Activated CD8-positive, alpha-beta memory T cell treated with anti-CD3 and anti-CD28 coated beads, Interleukin-2, amount 50 U/mL, for 1 hour (primary cell): Measurements from ENCODE around the gene HTRA3.

ENCODE experiments used
- DNase-seq: peaks from one replicate; pipeline ENCODE4 v3.0.0-alpha.2; 2020; ENCODE audit errors: extremely low read depth

The HTRA3 gene

DNA sequence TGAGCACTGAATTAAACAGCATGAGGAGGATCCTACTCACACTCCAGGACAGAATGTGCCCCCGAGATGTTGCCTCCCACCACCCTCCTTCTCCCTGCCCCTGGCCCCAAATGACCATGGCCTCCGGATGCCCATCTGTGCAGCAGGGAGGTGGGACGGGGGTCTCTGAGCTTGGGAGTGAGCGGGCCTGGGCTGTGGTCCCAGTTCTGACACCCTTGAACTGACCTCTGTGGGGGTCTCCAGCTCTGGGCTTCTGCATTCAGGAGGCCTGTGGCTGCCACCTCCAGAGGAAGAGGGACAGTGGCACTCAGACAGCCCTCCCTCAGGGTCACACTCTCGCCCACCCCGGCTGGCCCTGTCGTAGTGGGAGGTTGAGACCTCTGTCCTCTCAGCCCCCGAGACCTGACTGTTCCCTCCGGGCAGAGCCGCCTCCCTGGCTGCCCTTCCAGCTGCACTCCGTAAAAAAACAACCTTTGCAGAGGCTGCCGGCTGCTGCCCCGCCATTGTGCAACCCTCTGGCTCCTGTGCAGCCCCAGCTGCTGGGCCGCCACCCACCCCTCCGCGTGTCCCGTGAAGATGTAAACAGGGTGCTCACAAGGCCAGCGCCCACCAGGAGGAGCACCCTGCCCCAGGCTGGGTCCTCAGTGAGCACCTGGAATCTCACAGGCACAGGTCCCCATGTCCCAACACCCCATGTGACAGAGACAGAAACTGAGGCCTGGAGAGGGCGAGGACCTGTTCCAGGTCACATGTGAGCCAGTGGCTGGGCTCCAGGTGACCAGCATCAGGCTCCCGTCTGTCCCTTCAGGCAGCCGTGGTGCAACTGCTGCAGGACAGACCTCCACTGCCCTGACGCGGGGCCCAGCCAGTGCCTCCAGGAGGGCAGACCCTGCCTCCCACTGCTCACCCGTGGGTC, 39.6 kb downstream of the HTRA3 start:
- DNase-seq, result no peak

DNA sequence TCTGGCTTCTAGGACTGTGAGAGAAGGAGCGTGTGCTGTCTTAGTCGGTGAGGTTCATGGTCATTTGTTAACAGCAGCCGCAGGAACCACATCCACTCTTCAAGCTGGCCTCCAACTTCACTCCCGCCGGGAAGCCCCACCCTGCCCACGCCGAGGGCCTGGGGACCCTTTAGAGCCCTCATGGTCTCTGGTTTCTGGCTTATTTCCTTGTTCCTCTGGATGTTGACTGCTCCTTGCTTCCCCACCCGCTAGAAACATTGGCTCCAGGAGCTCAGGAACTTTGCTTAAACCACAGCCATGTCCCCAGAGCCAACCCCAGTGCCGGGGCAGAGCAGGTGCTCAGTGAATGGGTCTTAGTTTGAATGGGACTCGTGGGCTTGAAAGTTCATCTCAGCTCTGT, 40.8 kb downstream of the HTRA3 start:
- DNase-seq, result no peak

- no peak for DNase-seq
These were observed 41.8 kb downstream of the HTRA3 start for GRCh38 chr4:8311101-8312068.

DNA sequence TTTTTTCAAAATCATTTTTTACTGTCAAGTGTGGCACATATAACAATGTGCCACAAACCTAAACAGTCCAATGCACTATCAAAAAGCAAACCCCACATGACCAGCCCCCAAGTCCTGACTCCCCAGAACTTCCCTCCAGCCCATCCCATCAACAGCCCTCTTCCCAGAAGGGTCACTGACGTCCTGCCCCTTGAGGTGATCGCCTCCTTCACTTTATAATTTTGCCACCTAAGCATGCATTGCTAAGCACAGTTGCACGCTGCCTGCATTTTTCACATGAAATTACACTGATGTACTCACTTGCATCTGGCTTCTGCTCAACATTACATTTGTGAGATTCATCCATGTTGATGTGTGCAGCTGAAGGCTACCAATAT, 42.5 kb downstream of the HTRA3 start:
- DNase-seq, result no peak

- DNase-seq, result no peak
These were observed 43.4 kb downstream of the HTRA3 start for GRCh38 chr4:8312976-8313375.

GRCh38 chr4:8314691-8315255, 45.2 kb downstream of the HTRA3 start:
- DNase-seq, result no peak

DNA sequence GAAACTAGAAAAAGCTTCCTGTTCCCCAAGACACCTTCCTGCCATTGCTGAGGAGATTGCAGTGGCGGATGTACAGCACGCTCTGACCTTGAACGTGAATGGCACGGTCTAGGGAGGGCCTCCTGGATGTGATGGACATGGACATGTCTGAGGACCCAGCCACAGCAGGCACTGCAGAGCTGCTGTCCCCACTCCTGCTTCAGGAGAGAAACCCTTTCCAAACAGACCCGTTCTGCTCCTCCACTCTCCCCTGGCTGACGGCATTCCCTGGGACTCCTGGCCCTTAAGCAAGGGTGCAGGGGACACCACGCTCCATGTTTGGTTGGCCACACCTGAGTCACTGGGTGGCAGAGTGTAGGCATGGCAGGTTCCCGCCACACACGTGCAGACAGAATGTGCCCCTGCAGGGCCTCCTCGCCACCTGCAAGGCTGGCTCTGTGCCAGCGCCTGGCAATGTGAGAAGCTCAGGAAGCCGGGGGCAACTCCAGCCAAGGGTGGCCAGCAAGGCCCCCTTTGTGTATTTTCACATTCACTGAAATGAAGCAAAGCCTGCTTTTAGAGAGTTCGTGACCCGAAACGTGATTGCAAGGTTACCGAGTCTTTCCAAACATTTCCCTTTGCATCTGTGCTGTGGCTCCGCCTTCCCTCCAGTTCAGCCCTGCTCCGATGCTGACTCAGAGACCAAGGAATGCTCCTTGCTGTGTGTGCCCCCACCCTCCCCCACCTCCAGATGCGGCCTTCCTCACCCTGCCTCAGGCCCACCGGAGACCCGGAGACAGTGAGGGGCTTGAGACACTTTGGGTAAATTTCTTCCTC, 46.1 kb downstream of the HTRA3 start:
- no peak for DNase-seq

GRCh38 chr4:8316251-8316771, 46.8 kb downstream of the HTRA3 start:
- no peak for DNase-seq

DNA sequence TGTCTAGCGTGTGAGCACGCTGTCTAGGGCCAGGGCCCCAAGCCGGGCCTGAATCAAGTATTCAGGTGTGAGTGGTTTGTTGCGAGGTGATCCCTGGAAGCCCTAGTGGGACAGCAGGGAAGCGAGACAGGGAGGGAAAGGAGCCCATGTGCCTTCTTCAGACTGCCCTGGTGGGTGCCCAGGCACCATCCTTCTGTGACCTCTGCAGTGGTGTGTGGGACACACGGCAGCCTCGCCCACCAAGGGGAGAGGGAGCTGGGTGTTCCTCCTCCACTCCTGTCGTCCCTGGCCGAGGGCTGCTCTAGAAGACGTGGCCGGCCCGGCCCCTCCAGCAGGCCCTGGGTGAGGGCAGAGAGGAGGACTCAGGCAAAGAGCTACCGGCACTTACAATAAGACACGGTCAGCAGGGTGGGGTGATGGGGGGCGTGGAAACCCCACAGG, 47.4 kb downstream of the HTRA3 start:
- DNase-seq, result no peak

- DNase-seq, result no peak
These were observed 47.9 kb downstream of the HTRA3 start for GRCh38 chr4:8317474-8317873.

- DNase-seq, result no peak
These were observed 49.0 kb downstream of the HTRA3 start for GRCh38 chr4:8318509-8318908.

- DNase-seq, result no peak
These were observed 49.5 kb downstream of the HTRA3 start for GRCh38 chr4:8319061-8319460.

DNA sequence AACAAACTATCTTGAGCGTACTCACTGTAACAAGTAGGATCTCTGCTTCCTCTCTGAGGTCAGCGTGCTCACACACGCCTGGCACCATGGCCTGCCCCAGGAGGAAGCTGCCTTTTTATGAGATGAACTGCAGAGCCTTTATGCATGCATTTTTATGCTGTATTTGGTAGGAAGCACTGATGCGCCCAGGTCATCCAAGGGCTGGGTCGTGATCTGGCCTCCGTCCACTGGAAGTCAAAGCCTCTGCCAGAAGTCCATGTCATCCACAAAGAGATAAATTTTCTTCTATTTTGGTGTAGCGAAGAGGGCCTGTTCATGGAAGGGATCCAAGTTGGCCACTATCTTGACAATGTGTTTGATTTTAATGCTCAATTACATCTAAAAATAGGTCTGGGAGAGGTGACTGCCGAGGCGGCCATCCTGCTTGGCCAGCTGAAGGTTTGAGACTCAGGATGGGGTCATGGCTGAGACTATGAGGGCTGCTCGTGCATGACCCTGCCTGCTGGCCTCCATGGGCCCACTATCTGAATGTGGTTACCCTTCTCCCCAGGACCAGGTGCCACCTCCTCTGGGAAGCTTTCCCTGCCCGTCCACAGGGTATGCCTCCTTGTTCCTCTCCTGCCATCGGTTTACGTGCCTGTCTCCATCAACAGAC, 50.3 kb downstream of the HTRA3 start:
- no peak for DNase-seq

GRCh38 chr4:8320386-8320750, 50.8 kb downstream of the HTRA3 start:
- DNase-seq, result no peak

- no peak for DNase-seq
These were observed 51.7 kb downstream of the HTRA3 start for GRCh38 chr4:8321220-8321619.

GRCh38 chr4:8321771-8322170, 52.2 kb downstream of the HTRA3 start:
- DNase-seq, result no peak

DNA sequence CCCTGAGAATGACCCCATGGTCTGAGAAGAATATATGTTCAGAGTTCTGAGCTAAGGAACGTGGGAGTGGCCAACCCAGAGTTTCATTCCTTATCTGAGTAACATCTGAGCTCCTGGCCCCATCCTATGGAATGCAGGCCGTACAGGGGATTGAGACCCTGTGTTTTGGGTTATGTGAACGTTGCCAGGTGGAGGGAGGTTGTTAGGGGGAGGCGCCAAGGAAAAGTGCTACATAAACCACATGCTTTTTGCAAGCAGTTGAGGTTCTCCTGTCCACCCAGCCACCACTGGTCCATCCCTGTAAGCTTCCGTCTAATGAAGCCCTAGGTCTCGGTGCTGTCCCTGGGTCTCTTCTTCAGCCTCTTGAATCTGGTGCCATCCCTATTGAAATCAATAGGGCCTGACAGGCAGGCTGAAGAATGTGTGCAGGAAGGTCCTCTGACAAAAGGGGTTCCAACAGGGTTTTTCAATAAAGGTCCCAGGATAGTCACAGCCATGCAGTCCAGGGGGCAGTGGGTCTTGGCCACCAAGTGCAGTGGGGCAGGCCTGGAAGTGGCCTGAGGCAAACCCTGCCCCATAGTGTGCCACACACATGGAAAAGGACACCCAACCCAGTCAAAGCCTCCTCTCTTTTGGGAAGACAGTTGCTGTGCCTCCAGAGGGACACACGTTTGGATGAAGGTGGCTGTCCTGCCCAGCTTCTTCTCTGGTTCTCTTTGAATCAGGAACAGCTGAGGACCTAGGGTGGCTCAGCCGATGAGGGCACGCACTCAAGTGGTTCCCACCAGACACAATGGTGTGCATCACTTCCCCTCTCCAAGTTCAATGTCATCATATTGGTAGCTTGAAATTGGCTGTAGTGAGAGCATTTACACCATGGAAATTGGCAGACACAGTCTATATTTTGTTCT, 53.5 kb downstream of the HTRA3 start:
- no peak for DNase-seq

GRCh38 chr4:8323947-8324555, 54.5 kb downstream of the HTRA3 start:
- no peak for DNase-seq

DNA sequence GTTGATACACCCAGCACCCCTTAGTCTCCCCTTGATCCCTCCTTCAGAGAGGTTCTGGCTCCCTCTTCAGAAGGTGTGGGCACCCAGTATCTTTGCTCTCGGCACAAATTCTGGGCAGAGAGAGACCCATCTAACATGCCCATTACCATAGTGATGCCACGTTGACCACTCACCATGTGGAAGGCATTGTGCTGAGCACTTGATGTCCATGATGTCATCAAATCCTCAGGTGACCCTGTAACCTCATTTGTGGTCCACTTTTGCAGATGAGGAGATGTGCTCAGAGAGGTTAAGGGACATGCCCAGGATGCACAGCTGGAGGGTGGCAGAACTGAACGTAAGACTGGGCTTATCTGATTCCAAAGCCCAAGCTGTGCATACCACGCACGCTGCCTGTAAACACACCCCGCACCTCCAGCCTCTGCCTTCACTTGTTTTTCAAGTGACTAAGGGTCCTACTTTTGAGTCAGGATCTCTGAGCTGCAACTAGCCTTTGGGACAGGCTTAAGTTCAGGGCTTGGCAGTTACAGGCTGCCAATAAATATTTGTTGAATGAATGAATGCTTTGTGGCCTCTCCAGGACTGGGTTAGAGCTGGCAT, 55.2 kb downstream of the HTRA3 start:
- no peak for DNase-seq
